Osteoblast (primary cell): ENCODE results near the gene TIMP2. TPM values are rescaled to one million over a fixed set of nuclear protein-coding genes. Genes with fewer than 3 reads are reported as not detected.

Source experiments
- DNase-seq: peaks from one replicate; pipeline ENCODE4 v3.0.0; 2011; ENCODE audit warnings: low spot score, mixed read lengths; ENCODE audit not compliant: insufficient read length; ENCODE audit errors: missing footprints
- H2AFZ ChIP-seq: 2 replicates; pipeline ENCODE4 v1.6.0; 2011; ENCODE audit warnings: mild to moderate bottlenecking, low read length
- H3K27ac ChIP-seq: 2 replicates; pipeline ENCODE4 v1.5.1; 2011; ENCODE audit warnings: mild to moderate bottlenecking, low read depth, low read length, moderate library complexity
- H3K27me3 ChIP-seq: 2 replicates; pipeline ENCODE4 v1.6.0; 2012; ENCODE audit warnings: mild to moderate bottlenecking, control low read depth, inconsistent platforms, low read length, moderate library complexity; ENCODE audit not compliant: insufficient read depth
- H3K36me3 ChIP-seq: 2 replicates; pipeline ENCODE4 v1.5.1; 2011; ENCODE audit warnings: mild to moderate bottlenecking, low read length, control low read depth, moderate library complexity; ENCODE audit not compliant: insufficient read depth
- H3K4me1 ChIP-seq: 2 replicates; pipeline ENCODE4 v1.5.1; 2011; ENCODE audit warnings: mild to moderate bottlenecking, low read length, control low read depth, moderate library complexity; ENCODE audit not compliant: insufficient read depth
- H3K4me2 ChIP-seq: 2 replicates; pipeline ENCODE4 v1.6.0; 2011; ENCODE audit warnings: mild to moderate bottlenecking, low read length; ENCODE audit not compliant: insufficient read depth
- H3K4me3 ChIP-seq: fragments of 200-600 bp; sonication (generic); 3 replicates; pipeline ENCODE4 v1.5.1; 2012; ENCODE audit warnings: mild to moderate bottlenecking, low read length, inconsistent platforms; ENCODE audit not compliant: insufficient read depth
- H3K79me2 ChIP-seq: 2 replicates; pipeline ENCODE4 v1.6.0; 2012; ENCODE audit warnings: mild to moderate bottlenecking, low read length, control low read depth, inconsistent platforms; ENCODE audit not compliant: insufficient read depth
- H3K9me3 ChIP-seq: 2 replicates; pipeline ENCODE4 v1.5.1; 2011; ENCODE audit warnings: low read depth, low read length, control low read depth
- H4K20me1 ChIP-seq: 2 replicates; pipeline ENCODE4 v1.6.0; 2012; ENCODE audit warnings: mild to moderate bottlenecking, low read length, control low read depth; ENCODE audit not compliant: insufficient read depth
- total RNA-seq: library from RNA; depleted of rRNA; stranded (reverse); fragments of >200 nt; gene quantifications from 2 replicates; pipeline ENCODE4 v1.2.3, GENCODE V29; 2012
- TF ChIP-seq, protein P1 (sequence below): IDR thresholded peaks from 2 replicates; pipeline ENCODE4 v1.5.1; 2011; ENCODE audit warnings: mild to moderate bottlenecking, low read depth, low read length, moderate library complexity; ENCODE audit errors: extremely low read depth

TIMP2 gene
- total RNA-seq, 1 donor: 164 TPM

DNA sequence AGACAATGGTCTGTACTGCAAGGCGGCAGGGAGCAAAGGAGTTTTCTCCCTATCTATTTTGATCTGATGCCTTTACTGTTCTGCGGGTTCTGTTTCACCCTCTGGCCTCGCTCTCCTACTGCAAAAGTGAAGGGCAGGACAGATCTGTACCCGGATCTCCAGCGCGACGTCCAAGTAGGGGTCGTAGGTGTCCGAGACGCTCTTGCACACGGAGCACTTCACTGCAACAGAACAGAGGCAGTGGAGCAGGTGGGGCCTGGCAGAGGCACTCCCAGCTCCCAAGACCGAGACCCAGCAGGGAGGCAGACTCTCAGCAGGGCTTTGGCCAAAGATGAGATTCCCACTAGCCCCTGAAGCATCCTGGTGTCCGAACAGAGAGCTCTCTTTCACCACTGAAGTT is 104.3 kb downstream of the TIMP2 start:
- no peak overlapping the region for H3K4me3 ChIP-seq
- H3K79me2 ChIP-seq: peaks cover 50% of the 10 kb centered on the region
- no peak for DNase-seq
- peaks cover 67% of the 10 kb centered on the region for H3K36me3 ChIP-seq
- peaks cover 14% of the 10 kb centered on the region for H3K4me1 ChIP-seq
- no peaks in the 10 kb centered on the region for H3K27me3 ChIP-seq
- TF ChIP-seq, protein P1, sequence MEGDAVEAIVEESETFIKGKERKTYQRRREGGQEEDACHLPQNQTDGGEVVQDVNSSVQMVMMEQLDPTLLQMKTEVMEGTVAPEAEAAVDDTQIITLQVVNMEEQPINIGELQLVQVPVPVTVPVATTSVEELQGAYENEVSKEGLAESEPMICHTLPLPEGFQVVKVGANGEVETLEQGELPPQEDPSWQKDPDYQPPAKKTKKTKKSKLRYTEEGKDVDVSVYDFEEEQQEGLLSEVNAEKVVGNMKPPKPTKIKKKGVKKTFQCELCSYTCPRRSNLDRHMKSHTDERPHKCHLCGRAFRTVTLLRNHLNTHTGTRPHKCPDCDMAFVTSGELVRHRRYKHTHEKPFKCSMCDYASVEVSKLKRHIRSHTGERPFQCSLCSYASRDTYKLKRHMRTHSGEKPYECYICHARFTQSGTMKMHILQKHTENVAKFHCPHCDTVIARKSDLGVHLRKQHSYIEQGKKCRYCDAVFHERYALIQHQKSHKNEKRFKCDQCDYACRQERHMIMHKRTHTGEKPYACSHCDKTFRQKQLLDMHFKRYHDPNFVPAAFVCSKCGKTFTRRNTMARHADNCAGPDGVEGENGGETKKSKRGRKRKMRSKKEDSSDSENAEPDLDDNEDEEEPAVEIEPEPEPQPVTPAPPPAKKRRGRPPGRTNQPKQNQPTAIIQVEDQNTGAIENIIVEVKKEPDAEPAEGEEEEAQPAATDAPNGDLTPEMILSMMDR: no peak
- H3K4me2 ChIP-seq: no peak overlapping the region
- peaks cover 10% of the 10 kb centered on the region for H4K20me1 ChIP-seq
- no peaks in the 10 kb centered on the region for H3K9me3 ChIP-seq
- H3K27ac ChIP-seq: no peak overlapping the region
- no peak overlapping the region for H2AFZ ChIP-seq

DNA sequence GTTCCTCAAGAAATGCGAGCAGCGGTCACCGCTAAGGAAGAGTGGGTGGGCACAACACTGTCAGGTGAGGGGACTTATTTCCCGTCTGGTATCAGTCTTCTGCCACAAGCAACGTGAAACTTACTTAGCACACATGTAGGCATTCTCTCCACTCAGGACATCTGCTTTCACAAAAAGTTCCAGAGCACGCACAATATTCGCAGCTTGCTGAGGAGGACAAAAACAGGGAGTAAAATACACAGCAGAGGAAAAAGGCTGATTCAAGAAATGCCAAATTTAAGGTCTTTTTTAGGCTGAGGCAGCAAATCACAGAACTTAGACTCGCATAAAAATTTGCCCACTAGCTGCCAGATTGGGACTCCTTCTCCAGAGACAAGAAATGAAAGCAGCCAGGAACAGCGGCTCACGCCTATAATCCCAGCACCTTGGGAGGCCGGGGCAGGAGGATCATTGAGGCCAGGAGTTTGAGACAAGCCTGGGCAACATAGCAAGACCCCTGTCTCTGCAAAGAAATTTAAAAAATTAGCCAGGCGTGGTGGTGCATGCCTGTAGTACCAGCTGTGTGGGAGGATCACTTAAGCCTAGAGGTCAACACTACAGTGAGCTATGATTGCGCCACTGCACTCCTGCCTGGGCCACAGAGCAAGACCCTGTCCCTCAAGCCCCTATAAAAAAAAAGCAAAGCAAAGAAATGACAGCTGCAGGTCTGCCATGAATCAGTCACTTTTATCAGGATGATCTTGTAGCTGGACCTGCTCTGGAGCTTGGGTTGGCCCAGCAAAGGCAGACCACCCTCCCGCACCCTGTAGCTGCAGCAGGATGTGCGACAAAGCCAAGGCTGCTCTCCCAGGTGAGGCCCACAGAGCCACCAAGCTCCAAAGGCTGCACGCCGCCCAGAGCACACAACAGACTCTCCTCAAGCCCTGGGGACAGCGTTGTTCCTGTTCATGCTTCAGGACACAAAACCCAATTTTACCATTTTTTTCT is 105.1 kb downstream of the TIMP2 start:
- Histone ChIP-seq H3K27ac (no peak overlapping the region), H3K36me3 (peaks cover 69% of the 10 kb centered on the region)

DNA sequence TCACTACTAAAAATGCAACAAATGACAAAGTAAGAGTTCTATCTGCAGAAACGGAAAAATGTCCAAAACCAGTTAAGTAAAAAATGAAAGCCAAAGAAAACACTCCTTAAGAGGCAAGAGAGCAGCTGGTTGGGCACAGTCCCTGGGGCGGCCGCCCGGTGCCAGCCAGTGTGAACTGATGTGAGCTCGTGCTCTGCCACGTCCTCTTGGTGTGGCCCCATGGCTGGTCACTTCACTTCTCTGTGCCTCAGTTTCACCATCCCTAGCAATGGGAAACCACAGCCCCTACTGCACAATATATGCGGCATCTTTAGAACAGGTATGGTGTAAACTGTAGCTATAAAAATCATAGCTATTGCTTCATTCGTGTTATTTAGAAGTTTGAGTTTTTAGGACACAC is 105.8 kb downstream of the TIMP2 start:
- H3K27ac ChIP-seq: no peak overlapping the region
- no peaks in the 10 kb centered on the region for H3K9me3 ChIP-seq
- H3K79me2 ChIP-seq: peaks cover 37% of the 10 kb centered on the region
- H3K36me3 ChIP-seq: peaks cover 66% of the 10 kb centered on the region
- H3K4me1 ChIP-seq: peaks cover 14% of the 10 kb centered on the region
- no peak overlapping the region for H3K4me3 ChIP-seq
- no peak for DNase-seq
- H4K20me1 ChIP-seq: peaks cover 10% of the 10 kb centered on the region
- H3K4me2 ChIP-seq: no peak overlapping the region
- no peak overlapping the region for H2AFZ ChIP-seq
- H3K27me3 ChIP-seq: no peaks in the 10 kb centered on the region
- TF ChIP-seq, protein P1: no peak

More for the DNA sequence above, 105.1 kb downstream of the TIMP2 start:
- DNase-seq: no peak
- Histone ChIP-seq H2AFZ (no peak overlapping the region), H4K20me1 (peaks cover 10% of the 10 kb centered on the region), H3K9me3 (no peaks in the 10 kb centered on the region), H3K27me3 (no peaks in the 10 kb centered on the region), H3K4me3 (no peak overlapping the region), H3K79me2 (peaks cover 44% of the 10 kb centered on the region), H3K4me2 (no peak overlapping the region), H3K4me1 (peaks cover 14% of the 10 kb centered on the region)
- TF ChIP-seq, protein P1: no peak

DNA sequence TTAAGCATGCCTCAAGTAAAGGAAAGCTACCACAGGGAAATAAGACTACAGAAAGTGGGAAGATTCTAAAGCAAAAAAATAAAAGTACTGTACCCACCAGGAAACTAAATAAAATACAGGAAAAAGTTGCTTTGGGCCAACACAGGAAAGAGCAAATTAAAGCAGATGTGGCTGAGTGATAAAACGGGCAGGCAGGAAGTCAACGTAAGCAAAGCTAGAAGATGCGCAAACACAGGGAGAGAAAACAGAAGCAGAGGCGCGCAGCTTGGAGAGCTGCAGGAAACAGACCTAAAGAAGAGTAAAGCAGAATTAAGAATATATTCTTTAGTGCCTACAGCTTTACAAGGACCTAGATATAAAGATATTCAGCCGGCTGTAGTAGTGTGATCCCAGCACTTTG is 106.3 kb downstream of the TIMP2 start:
- DNase-seq: no peak
- H3K27me3 ChIP-seq: no peaks in the 10 kb centered on the region
- H3K79me2 ChIP-seq: peaks cover 36% of the 10 kb centered on the region
- no peak overlapping the region for H3K4me3 ChIP-seq
- no peak overlapping the region for H2AFZ ChIP-seq
- no peak overlapping the region for H3K4me2 ChIP-seq
- no peaks in the 10 kb centered on the region for H3K9me3 ChIP-seq
- peaks cover 71% of the 10 kb centered on the region for H3K36me3 ChIP-seq
- TF ChIP-seq, protein P1: no peak
- H3K27ac ChIP-seq: no peak overlapping the region
- peaks cover 14% of the 10 kb centered on the region for H3K4me1 ChIP-seq
- peaks cover 12% of the 10 kb centered on the region for H4K20me1 ChIP-seq
